K562 (cell line): ENCODE data around the gene TBC1D32. TPM values are rescaled to one million over a fixed set of nuclear protein-coding genes. Genes with fewer than 3 reads are reported as not detected.

Experiments used
- ATAC-seq: fragments of 200-7000 bp; cut with Tn5 transposase; 3 replicates; pipeline ENCODE4 v1.9.1; 2020; ENCODE audit warnings: moderate library complexity
- BruUV-seq: library from RNA; stranded (reverse); fragments of 400-500 nt; replicated peaks from 2 replicates; lab custom pipeline; 2021; lab: Mats Ljungman, UMichigan
- CTCF ChIA-PET: fragments of 300-600 bp; formaldehyde crosslinking; extraction: SDS; loops from one replicate; lab custom pipeline; 2021; ENCODE audit warnings: low intra/inter-chr PET ratio; lab: Yijun Ruan, JAX
- POLR2A ChIA-PET: fragments of 300-600, 350-650 bp; sonication (Branson Sonifier 250); formaldehyde crosslinking; extraction: SDS; loops from one replicate; lab custom pipeline; 2021; ENCODE audit warnings: antibody characterized with exemption, inconsistent platforms; lab: Yijun Ruan, JAX
- DNase-seq, 4 experiments: peaks; one replicate each; pipeline versions ENCODE4 v3.0.0 to v3.0.0-alpha.2; 2011 to 2018; ENCODE audit warnings: low spot score in 3 of 4, mixed read lengths in 3 of 4; ENCODE audit errors: extremely low read depth in 1 of 4
- FAIRE-seq: peaks from 2 replicates; lab custom pipeline; 2011; peaks lifted over from hg19 to GRCh38; lab: Jason Lieb, UNC
- H2AFZ ChIP-seq: 2 replicates; pipeline ENCODE4 v1.6.0; 2011; ENCODE audit warnings: low read depth, low read length, control low read depth, inconsistent platforms
- H3K27ac ChIP-seq: fragments of 200-600 bp; 3 replicates; pipeline ENCODE4 v1.8.0; 2011; ENCODE audit warnings: low read depth, mild to moderate bottlenecking, control low read depth, inconsistent platforms, low read length, moderate library complexity, mixed read lengths; ENCODE audit errors: extremely low read depth
- H3K27me3 ChIP-seq, 2 experiments: fragments of 300-600 bp in 1 of 2; 2 replicates in 1 of 2; 3 replicates in 1 of 2; pipeline versions ENCODE4 v1.6.0 to v1.8.0; 2011; ENCODE audit warnings: inconsistent platforms in 2 of 2, low read length in 2 of 2, mild to moderate bottlenecking in 1 of 2, mixed read lengths in 1 of 2, moderate library complexity in 1 of 2; ENCODE audit not compliant: control insufficient read depth in 2 of 2, insufficient read depth in 2 of 2
- H3K36me3 ChIP-seq: fragments of 300-600 bp; 3 replicates; pipeline ENCODE4 v1.8.0; 2011; ENCODE audit warnings: mild to moderate bottlenecking, low read length, inconsistent platforms; ENCODE audit not compliant: control insufficient read depth, insufficient read depth
- H3K4me1 ChIP-seq, 2 experiments: fragments of 200-600 bp in 1 of 2; replicated peaks in 1 of 2; 2 replicates in 1 of 2; 3 replicates in 1 of 2; pipeline versions ENCODE4 v1.5.1 to v1.8.0; 2011; ENCODE audit warnings: inconsistent platforms in 2 of 2, low read length in 2 of 2, mild to moderate bottlenecking in 1 of 2, mixed read lengths in 1 of 2, moderate library complexity in 1 of 2; ENCODE audit not compliant: control insufficient read depth in 2 of 2, insufficient read depth in 2 of 2
- H3K4me2 ChIP-seq: 2 replicates; pipeline ENCODE4 v1.6.1; 2011; ENCODE audit warnings: low read length, control low read depth, inconsistent platforms, mixed read lengths; ENCODE audit not compliant: insufficient read depth
- H3K4me3 ChIP-seq: fragments of 200-600 bp; sonication (generic), shearing (Covaris generic); 2 replicates; pipeline ENCODE4 v1.5.1; 2016; ENCODE audit warnings: control low read depth, inconsistent platforms
- H3K79me2 ChIP-seq: fragments of 200-600 bp; 3 replicates; pipeline ENCODE4 v1.8.0; 2011; ENCODE audit warnings: low read length, inconsistent platforms; ENCODE audit not compliant: control insufficient read depth, insufficient read depth
- H3K9ac ChIP-seq, 2 experiments: 2 replicates each; pipeline versions ENCODE4 v1.6.0 to v1.6.1; 2011; ENCODE audit warnings: low read depth in 2 of 2, low read length in 2 of 2, control low read depth in 1 of 2, inconsistent platforms in 1 of 2, mild to moderate bottlenecking in 1 of 2, mixed read lengths in 1 of 2; ENCODE audit not compliant: insufficient read depth in 1 of 2
- H3K9me1 ChIP-seq: one replicate; pipeline ENCODE4 v1.6.0; 2011; ENCODE audit warnings: inconsistent platforms, mild to moderate bottlenecking, low read length, moderate library complexity; ENCODE audit not compliant: control insufficient read depth, insufficient read depth
- H3K9me3 ChIP-seq: replicated peaks from 2 replicates; pipeline ENCODE4 v1.5.1; 2011; ENCODE audit warnings: low read depth, low read length, inconsistent platforms; ENCODE audit not compliant: control insufficient read depth, insufficient read depth
- H4K20me1 ChIP-seq: replicated peaks from 2 replicates; pipeline ENCODE4 v1.6.1; 2011; ENCODE audit warnings: low read length, inconsistent platforms, mixed read lengths; ENCODE audit not compliant: control insufficient read depth, insufficient read depth
- CHD2 ChIP-seq: IDR thresholded peaks from 2 replicates; pipeline ENCODE4 v1.6.1; 2011; ENCODE audit warnings: low read depth, low read length
- FOXM1 ChIP-seq, 2 experiments: fragments of 450-650 bp in 1 of 2; sonication (generic) in 1 of 2; formaldehyde crosslinking in 1 of 2; IDR thresholded peaks; 2 replicates each; pipeline versions ENCODE4 v1.6.1 to v1.9.0; 2017 to 2022; ENCODE audit warnings: low read depth in 2 of 2, mild to moderate bottlenecking in 2 of 2, missing genetic modification reagents in 1 of 2, moderate library complexity in 1 of 2
- ILK ChIP-seq: fragments of 450-650 bp; IDR thresholded peaks from 2 replicates; pipeline ENCODE4 v1.6.1; 2016; ENCODE audit warnings: missing genetic modification characterization, low read depth, mild to moderate bottlenecking, missing compliant biosample characterization, moderate library complexity, borderline replicate concordance
- KAT8 ChIP-seq: fragments of 450-650 bp; IDR thresholded peaks from 2 replicates; pipeline ENCODE4 v1.6.1; 2016; ENCODE audit warnings: low read depth, mild to moderate bottlenecking
- KLF1 ChIP-seq: fragments of 450-650 bp; IDR thresholded peaks from 2 replicates; pipeline ENCODE4 v1.6.1; 2016; ENCODE audit warnings: missing genetic modification characterization, missing compliant biosample characterization
- MTF1 ChIP-seq: fragments of 250-450 bp; sonication (Bioruptor Pico); IDR thresholded peaks from 2 replicates; pipeline ENCODE4 v1.9.0; 2021; ENCODE audit warnings: moderate library complexity, mild to moderate bottlenecking, inconsistent platforms, borderline replicate concordance
- PHTF2 ChIP-seq: fragments of 250-450 bp; sonication (Bioruptor Pico); IDR thresholded peaks from 2 replicates; pipeline ENCODE4 v1.5.0; 2021; ENCODE audit warnings: mild to moderate bottlenecking
- TFAM ChIP-seq: fragments of 250-450 bp; sonication (Bioruptor Pico); conservative IDR thresholded peaks from 2 replicates; pipeline ENCODE4 v1.5.0; 2021; ENCODE audit warnings: mild to moderate bottlenecking, moderate library complexity
- ZC3H11A ChIP-seq: IDR thresholded peaks from 2 replicates; pipeline ENCODE4 v1.6.1; 2012; ENCODE audit warnings: low read depth, low read length, improper control_type of control experiment
- WGBS: fragments of 100-300 bp; shearing (Covaris generic); methylation state at CpG from one replicate; pipeline ENCODE4 v1.1.6; 2016; ENCODE audit warnings: low coverage, mixed read lengths; ENCODE audit not compliant: insufficient coverage; ENCODE audit errors: missing lambda C conversion rate; 5-methylcytosine and 5-hydroxymethylcytosine counted together
- in situ Hi-C: fragments of 300-500 bp; cut with MboI; formaldehyde crosslinking; loops from 4 replicates; pipeline ENCODE4 v1.15.0; 2018; ENCODE audit warnings: inconsistent platforms, mixed read lengths
- intact Hi-C: fragments of 100-400 bp; cut with micrococcal nuclease; formaldehyde crosslinking; loops from 2 replicates; pipeline ENCODE4 v1.14.2; 2022
- polyA plus RNA-seq, 8 experiments: library from polyadenylated mRNA; depleted of rRNA in 4 of 8; stranded (reverse) in 5 of 8; unstranded in 3 of 8; fragments of >200 nt; fragmentation: Nextera tagmentation in 2 of 8; fragmentation: Illumina TruSeq in 1 of 8; extraction: Ambion mirVana in 2 of 8; extraction: Trizol in 1 of 8; gene quantifications; 2 replicates each; pipeline versions ENCODE4 v1.2.1 to v1.2.3, GENCODE V29; 2011 to 2014; ENCODE audit warnings: inconsistent platforms in 1 of 8, missing spikeins in 1 of 8
- total RNA-seq, 7 experiments: library from RNA; depleted of rRNA in 6 of 7; stranded (reverse); fragments of >200 nt in 6 of 7; fragmentation: Illumina TruSeq in 2 of 7; extraction: Trizol in 2 of 7; gene quantifications; 2 replicates each; pipeline versions ENCODE4 v1.2.1 to v1.2.3, GENCODE V29; 2011 to 2021; ENCODE audit warnings: low replicate concordance in 1 of 7

The TBC1D32 gene
- total and polyA plus RNA-seq, 9 of the 15 experiments (the other 6 are each of a cell fraction or from before 2014, with no cell fraction given) = 2.5 to 9.6 (median 3.9) TPM

- ATAC-seq (no peak), FAIRE-seq (no peak), DNase-seq (no peak)
- H3K4me3 ChIP-seq = no peak overlapping the region
- H2AFZ ChIP-seq = no peak overlapping the region
- no peak overlapping the region for H3K4me2 ChIP-seq
- no peak for TF ChIP-seq ILK (tag)
- no peak for TF ChIP-seq CHD2
- no peak for TF ChIP-seq KAT8
- no peak for TF ChIP-seq FOXM1 (IDR thresholded peaks at IDR 0.05; ENCODE audit: low read depth)
- no peak for TF ChIP-seq FOXM1 (CRISPR knock-in tag; IDR thresholded peaks at IDR 0.05; ENCODE audit: low read depth)
- no peak for TF ChIP-seq PHTF2 (CRISPR knock-in tag)
- TF ChIP-seq KLF1 (tag) = no peak
- TF ChIP-seq TFAM (CRISPR knock-in tag) = no peak
- no peak for TF ChIP-seq ZC3H11A
- no peak for TF ChIP-seq MTF1
- no peaks in the 10 kb centered on the region for H3K4me1 ChIP-seq
- H3K9ac ChIP-seq = no peak overlapping the region
- no peaks in the 10 kb centered on the region for H3K79me2 ChIP-seq
- no TSS peak for BruUV-seq
- H3K36me3 ChIP-seq = no peaks in the 10 kb centered on the region
- ChIA-PET POLR2A (no interaction called here), CTCF (no interaction called here)
- intact Hi-C loops = no loop called here
- in situ Hi-C loops = no loop called here
- H4K20me1 ChIP-seq = no peaks in the 10 kb centered on the region
- no peaks in the 10 kb centered on the region for H3K27me3 ChIP-seq
- H3K27ac ChIP-seq = no peak overlapping the region
- no peaks in the 10 kb centered on the region for H3K9me1 ChIP-seq
- 2% methylated on average over 3 of the region's 3 CpGs for WGBS
- no peaks in the 10 kb centered on the region for H3K9me3 ChIP-seq
These were observed 301.2 kb downstream of the TBC1D32 start for GRCh38 chr6:121033091-121033490.
